ENCODE results near the gene BCL3.
A peak's percentile ranks its signal among the peaks of the same experiment; 100 is the strongest.

The BCL3 gene

DNA sequence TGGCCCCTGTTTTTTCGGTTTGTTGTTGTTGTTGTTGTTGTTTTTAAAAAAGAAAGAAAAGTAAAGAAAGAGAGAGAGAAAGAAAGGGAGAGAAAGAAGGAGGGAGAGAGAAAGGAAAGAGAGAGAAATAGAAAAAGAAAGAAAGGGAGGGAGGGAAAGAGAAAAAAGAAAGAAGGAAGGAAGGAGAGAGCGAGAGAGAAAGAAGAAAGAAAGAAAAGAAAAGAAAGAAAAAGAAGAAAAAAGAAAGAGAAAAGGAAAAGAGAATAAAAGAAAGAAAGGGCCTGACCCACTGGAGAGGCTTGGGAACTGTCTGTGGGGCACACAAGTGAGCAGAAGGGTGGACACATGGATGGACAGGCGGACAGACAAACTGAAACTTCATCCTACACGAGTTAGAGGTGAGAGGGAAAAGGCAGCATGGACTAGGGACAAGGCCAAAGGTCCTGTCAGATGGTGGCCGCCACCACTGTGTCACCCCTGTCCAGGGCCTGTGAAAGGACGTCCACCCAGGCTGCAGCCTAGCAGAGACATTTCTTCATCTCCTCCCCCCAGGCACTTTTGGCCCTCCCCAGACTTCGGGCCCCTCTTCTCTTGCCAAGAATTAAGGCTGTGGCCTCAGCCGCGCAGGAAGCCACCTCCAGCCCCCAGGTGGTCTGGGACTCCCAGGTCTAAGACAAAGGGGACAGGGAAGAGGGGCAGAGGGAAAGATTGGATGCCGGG lies 51.3 kb downstream of the BCL3 start:
- no peak for DNase-seq (ENCODE audit: extremely low read depth, low read depth)
- TF ChIP-seq, protein P1, sequence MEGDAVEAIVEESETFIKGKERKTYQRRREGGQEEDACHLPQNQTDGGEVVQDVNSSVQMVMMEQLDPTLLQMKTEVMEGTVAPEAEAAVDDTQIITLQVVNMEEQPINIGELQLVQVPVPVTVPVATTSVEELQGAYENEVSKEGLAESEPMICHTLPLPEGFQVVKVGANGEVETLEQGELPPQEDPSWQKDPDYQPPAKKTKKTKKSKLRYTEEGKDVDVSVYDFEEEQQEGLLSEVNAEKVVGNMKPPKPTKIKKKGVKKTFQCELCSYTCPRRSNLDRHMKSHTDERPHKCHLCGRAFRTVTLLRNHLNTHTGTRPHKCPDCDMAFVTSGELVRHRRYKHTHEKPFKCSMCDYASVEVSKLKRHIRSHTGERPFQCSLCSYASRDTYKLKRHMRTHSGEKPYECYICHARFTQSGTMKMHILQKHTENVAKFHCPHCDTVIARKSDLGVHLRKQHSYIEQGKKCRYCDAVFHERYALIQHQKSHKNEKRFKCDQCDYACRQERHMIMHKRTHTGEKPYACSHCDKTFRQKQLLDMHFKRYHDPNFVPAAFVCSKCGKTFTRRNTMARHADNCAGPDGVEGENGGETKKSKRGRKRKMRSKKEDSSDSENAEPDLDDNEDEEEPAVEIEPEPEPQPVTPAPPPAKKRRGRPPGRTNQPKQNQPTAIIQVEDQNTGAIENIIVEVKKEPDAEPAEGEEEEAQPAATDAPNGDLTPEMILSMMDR (IDR thresholded peaks at IDR 0.05; ENCODE audit: low read depth, low read length, missing control alignments) = no peak
- H3K4me3 ChIP-seq (replicated peaks; ENCODE audit: low read depth, low read length) = no peak overlapping the region

DNA sequence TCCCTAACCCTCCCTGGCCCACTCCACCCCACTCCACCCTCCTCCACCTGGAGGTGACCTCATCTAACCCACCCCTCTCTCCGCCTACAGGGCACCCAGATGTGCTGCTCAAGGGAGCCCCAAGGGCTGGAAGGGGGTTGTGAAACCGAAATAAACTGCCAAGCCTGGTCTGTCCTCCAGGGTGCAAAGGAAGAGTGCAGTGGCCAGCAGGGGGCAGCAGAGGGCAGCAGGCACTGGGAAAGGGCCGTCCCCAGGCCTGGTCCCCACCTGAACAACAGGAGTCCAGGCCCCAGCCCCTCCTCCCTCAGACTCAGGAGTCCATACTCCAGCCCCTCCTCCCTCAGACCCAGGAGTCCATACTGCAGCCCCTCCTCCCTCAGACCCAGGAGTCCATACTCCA lies 52.0 kb downstream of the BCL3 start:
- DNase-seq (ENCODE audit: extremely low read depth, low read depth) = peak; percentile 38
- TF ChIP-seq, protein P1 (IDR thresholded peaks at IDR 0.05; ENCODE audit: low read depth, low read length, missing control alignments) = peak; percentile 95
- no peak overlapping the region for H3K4me3 ChIP-seq (replicated peaks; ENCODE audit: low read depth, low read length)

DNA sequence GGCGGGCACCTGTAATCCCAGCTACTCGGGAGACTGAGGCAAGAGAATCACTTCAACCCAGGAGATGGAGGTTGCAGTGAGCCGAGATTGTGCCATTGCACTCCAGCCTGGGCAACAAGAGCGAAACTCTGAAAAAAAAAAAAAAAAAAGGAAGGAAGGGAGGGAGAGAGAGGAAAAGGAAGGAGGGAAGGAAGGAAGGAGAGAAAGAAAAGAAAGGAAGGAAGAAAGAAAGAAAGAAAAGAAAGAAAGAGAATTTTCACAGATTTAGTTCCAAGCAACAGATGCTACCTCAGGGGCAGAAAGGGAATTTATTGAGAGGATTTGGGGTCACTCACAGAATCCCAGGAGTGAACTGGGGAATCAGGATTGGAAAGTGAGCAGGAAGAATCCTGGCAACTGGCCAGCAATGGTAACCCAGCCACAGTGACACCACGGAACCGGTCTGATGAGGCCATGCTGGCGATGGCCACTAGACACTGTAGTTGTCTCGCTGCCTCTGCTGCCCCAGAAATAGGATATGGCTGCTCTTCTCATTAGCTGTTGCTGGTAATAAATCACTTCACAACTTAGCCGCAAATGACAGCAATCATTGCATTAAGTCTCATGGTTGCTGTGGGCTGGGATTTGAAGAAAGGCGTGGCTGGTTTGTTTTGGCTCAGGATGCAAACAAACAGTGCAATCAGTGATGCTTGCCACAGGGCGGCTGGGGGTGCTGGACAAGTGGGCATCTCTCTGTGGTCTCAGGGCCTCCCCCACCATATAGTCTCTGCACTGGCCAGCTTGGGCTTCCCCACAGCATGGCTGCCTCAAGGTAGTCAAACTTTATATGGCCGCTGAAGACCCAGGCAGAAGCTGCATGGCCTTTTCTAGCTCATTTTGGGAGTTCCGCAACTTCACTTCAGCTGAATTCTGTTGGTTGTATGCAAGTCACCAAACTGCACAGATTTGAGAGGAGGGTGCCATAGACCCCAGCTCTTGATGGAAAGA lies 55.2 kb downstream of the BCL3 start:
- TF ChIP-seq, protein P1 (IDR thresholded peaks at IDR 0.05; ENCODE audit: low read depth, low read length, missing control alignments) = no peak
- H3K4me3 ChIP-seq (replicated peaks; ENCODE audit: low read depth, low read length) = no peak overlapping the region
- no peak for DNase-seq (ENCODE audit: extremely low read depth, low read depth)

DNA sequence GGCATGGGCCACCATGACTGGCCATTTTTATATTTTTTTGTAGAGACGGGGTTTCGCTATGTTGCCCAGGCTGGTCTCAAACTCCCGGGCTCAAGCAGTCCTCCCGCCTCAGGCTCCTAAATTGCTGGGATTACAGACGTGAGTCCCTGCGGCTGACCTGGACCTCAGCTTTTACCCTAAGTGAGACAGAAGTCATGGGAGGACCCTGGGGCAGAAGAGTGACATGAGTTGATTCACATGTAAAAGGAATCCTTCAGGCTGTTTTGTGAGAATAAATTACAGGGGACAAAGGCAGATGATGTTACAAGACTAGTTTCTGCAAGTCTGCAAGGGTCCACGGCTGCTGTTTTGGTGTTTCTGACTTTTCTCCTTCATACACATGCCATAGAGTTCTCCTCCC lies 57.8 kb downstream of the BCL3 start:
- TF ChIP-seq, protein P1 (IDR thresholded peaks at IDR 0.05; ENCODE audit: low read depth, low read length, missing control alignments) = no peak
- H3K4me3 ChIP-seq (replicated peaks; ENCODE audit: low read depth, low read length) = no peak overlapping the region
- no peak for DNase-seq (ENCODE audit: extremely low read depth, low read depth)

DNA sequence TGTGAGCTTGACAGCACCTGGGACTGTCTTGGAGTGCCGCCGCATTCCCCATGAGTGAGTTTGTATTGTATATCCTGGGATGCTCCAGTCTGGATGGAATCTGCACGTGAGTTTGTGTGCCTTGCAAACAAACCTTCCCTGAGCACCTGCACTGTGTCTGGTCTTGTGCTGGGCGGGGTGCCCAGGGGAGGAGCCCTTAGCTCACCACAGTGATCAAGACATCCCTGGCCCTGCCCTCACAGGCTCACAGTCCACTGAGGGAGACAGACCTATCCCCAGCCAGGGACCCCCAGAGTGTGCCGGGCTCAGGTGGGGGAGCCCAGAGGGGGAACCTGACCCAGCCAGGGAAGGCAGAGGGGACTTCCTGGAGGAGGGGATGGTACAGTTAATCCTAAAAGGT lies 58.7 kb downstream of the BCL3 start:
- H3K4me3 ChIP-seq (replicated peaks; ENCODE audit: low read depth, low read length) = no peak overlapping the region
- TF ChIP-seq, protein P1 (IDR thresholded peaks at IDR 0.05; ENCODE audit: low read depth, low read length, missing control alignments) = no peak
- no peak for DNase-seq (ENCODE audit: extremely low read depth, low read depth)

DNA sequence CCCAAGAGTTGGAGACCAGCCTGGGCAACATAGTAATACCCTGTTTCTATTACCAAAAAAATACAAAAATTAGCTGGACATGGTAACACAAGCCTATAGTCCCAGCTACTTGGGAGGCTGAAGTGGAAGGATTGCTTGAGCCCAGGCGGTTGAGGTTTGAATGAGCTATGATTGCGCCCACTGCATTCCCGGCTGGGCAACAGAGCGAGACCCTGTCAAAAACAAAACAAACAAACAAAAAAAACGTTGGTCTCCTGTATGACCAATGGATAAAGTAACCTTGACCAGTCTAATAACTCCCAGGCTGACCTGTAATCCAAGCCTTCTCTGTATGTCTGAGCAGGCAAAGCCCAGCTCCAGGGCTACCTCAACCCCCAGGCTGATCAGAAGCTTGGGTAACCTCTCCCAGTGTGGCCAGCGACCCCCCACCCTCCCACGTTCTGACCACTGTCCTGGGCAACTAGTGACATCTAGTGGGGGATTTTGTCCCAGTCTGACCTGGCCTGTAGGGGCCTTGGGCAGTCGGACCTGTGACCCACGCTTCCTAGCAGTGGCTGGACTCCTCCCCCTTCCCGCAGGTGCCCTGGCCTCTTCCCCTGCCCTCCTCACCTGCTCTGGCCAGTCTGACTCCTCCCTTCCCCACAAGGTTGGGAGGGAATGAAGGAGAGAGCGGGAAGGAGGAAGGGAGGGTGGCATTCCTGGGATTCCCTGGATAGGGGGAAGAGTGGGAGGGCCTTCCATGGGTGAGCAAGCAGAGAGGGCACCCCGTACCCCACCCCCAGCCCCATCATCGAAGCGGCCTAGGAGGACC lies 59.3 kb downstream of the BCL3 start:
- TF ChIP-seq, protein P1 (IDR thresholded peaks at IDR 0.05; ENCODE audit: low read depth, low read length, missing control alignments) = peak; percentile 45
- no peak for DNase-seq (ENCODE audit: extremely low read depth, low read depth)

More for the DNA sequence above, 59.3 kb downstream of the BCL3 start:
- H3K4me3 ChIP-seq (replicated peaks; ENCODE audit: low read depth, low read length) = no peak overlapping the region

Data from HFF-Myc (cell line).